Breast epithelium (tissue), 4 donors: Measurements from ENCODE around the gene UGT1A1. TPM values are rescaled to one million over a fixed set of nuclear protein-coding genes. Genes with fewer than 3 reads are reported as not detected.

Source experiments
- DNase-seq, 2 donors: peaks; one replicate each; pipeline ENCODE4 v3.0.0-alpha.2; 2019; ENCODE audit warnings: low spot score in 2 of 2
- H3K27ac ChIP-seq, 2 donors: fragments of 200-600 bp; sonication (generic) in 1 of 2; one replicate each; pipeline ENCODE4 v1.5.1; 2016 to 2019; ENCODE audit warnings: mild to moderate bottlenecking in 1 of 2
- H3K27me3 ChIP-seq, 2 donors: fragments of 200-600 bp; sonication (generic) in 1 of 2; one replicate each; pipeline versions ENCODE4 v1.5.1 to v1.6.0; 2017 to 2019; ENCODE audit warnings: control low read depth in 1 of 2, mild to moderate bottlenecking in 1 of 2
- H3K36me3 ChIP-seq: fragments of 200-600 bp; one replicate; pipeline ENCODE4 v1.5.1; 2019
- H3K4me1 ChIP-seq, 2 donors: fragments of 200-600 bp; sonication (generic); one replicate each; pipeline ENCODE4 v1.5.1; 2016 to 2019; ENCODE audit warnings: control low read depth in 1 of 2
- H3K4me3 ChIP-seq, 3 donors: fragments of 200-600 bp; sonication (generic); 1 replicate in 2 of 3; 2 replicates in 1 of 3; pipeline ENCODE4 v1.5.1; 2016 to 2019; ENCODE audit warnings: mild to moderate bottlenecking in 3 of 3, moderate library complexity in 2 of 3
- H3K9me3 ChIP-seq, 2 donors: fragments of 200-600 bp; sonication (generic) in 1 of 2; one replicate each; pipeline ENCODE4 v1.5.1; 2016 to 2019; ENCODE audit warnings: control low read depth in 1 of 2
- CTCF ChIP-seq, 3 donors: fragments of 450-650 bp; IDR thresholded peaks; one replicate each; pipeline ENCODE4 v1.5.1; 2016 to 2017; ENCODE audit warnings: antibody characterized with exemption in 3 of 3, mild to moderate bottlenecking in 3 of 3, moderate library complexity in 3 of 3
- POLR2A ChIP-seq: fragments of 450-650 bp; IDR thresholded peaks from one replicate; pipeline ENCODE4 v1.6.1; 2016; ENCODE audit warnings: antibody characterized with exemption, mild to moderate bottlenecking, moderate library complexity
- POLR2AphosphoS5 ChIP-seq, 3 donors: sonication (generic); formaldehyde crosslinking; IDR thresholded peaks; one replicate each; pipeline ENCODE4 v1.6.1; 2017; ENCODE audit warnings: antibody characterized with exemption in 3 of 3
- intact Hi-C: fragments of 100-400 bp; cut with DNase I; formaldehyde crosslinking; loops from one replicate; pipeline ENCODE4 v1.15.1; 2023; ENCODE audit warnings: low total_unique reads
- total RNA-seq, 3 donors: library from RNA; depleted of rRNA; stranded (reverse); fragments of >200 nt; gene quantifications; one replicate each; pipeline ENCODE4 v1.1.0, GENCODE V29; 2016

The UGT1A1 gene
- total RNA-seq, 3 donors from 2014 or later, result not detected

GRCh38 chr2:233779722-233780121 is 19.7 kb downstream of the UGT1A1 start:
- no peaks in the 10 kb centered on the region for H3K27me3 ChIP-seq
- H3K4me1 ChIP-seq, result no peaks in the 10 kb centered on the region
- DNase-seq, result no peak
- TF ChIP-seq POLR2AphosphoS5 (IDR thresholded peaks at IDR 0.05), result no peak
- H3K36me3 ChIP-seq, result no peaks in the 10 kb centered on the region
- intact Hi-C loops, result no loop called here
- H3K27ac ChIP-seq, result no peak overlapping the region
- peaks cover 0 to 6% of the 10 kb centered on the region in 2 donors for H3K9me3 ChIP-seq
- H3K4me3 ChIP-seq, result no peak overlapping the region

GRCh38 chr2:233780771-233781170 is 20.7 kb downstream of the UGT1A1 start:
- no peaks in the 10 kb centered on the region for H3K27me3 ChIP-seq
- peaks cover 0 to under 1% of the 10 kb centered on the region in 2 donors for H3K9me3 ChIP-seq
- DNase-seq, result no peak
- H3K36me3 ChIP-seq, result no peaks in the 10 kb centered on the region
- no peaks in the 10 kb centered on the region for H3K4me1 ChIP-seq
- no peak overlapping the region for H3K27ac ChIP-seq
- intact Hi-C loops, result no loop called here
- TF ChIP-seq POLR2A, result no peak
- no peak for TF ChIP-seq CTCF (IDR thresholded peaks at IDR 0.05)
- no peak for TF ChIP-seq POLR2AphosphoS5 (IDR thresholded peaks at IDR 0.05)
- no peak overlapping the region for H3K4me3 ChIP-seq

GRCh38 chr2:233789554-233789953 is 29.5 kb downstream of the UGT1A1 start:
- Histone ChIP-seq H3K4me1 (no peaks in the 10 kb centered on the region), H3K27ac (no peak overlapping the region), H3K27me3 (no peaks in the 10 kb centered on the region), H3K36me3 (no peaks in the 10 kb centered on the region), H3K9me3 (no peaks in the 10 kb centered on the region), H3K4me3 (no peak overlapping the region)
- DNase-seq, result no peak
- intact Hi-C loops, result no loop called here
- TF ChIP-seq POLR2A (no peak), POLR2AphosphoS5 (IDR thresholded peaks at IDR 0.05) (no peak), CTCF (IDR thresholded peaks at IDR 0.05) (no peak)

- Histone ChIP-seq H3K9me3 (no peaks in the 10 kb centered on the region), H3K4me3 (no peak overlapping the region), H3K4me1 (no peaks in the 10 kb centered on the region), H3K36me3 (no peaks in the 10 kb centered on the region), H3K27me3 (no peaks in the 10 kb centered on the region), H3K27ac (no peak overlapping the region)
- TF ChIP-seq CTCF (IDR thresholded peaks at IDR 0.05) (no peak), POLR2A (no peak), POLR2AphosphoS5 (IDR thresholded peaks at IDR 0.05) (no peak)
- no peak for DNase-seq
- intact Hi-C loops, result no loop called here
Measured at GRCh38 chr2:233791151-233791882, 31.2 kb downstream of the UGT1A1 start.

- Histone ChIP-seq H3K36me3 (no peaks in the 10 kb centered on the region), H3K4me3 (no peak overlapping the region), H3K4me1 (no peaks in the 10 kb centered on the region), H3K9me3 (no peaks in the 10 kb centered on the region), H3K27ac (no peak overlapping the region), H3K27me3 (no peaks in the 10 kb centered on the region)
- TF ChIP-seq CTCF (IDR thresholded peaks at IDR 0.05) (no peak), POLR2A (no peak), POLR2AphosphoS5 (IDR thresholded peaks at IDR 0.05) (no peak)
- no peak for DNase-seq
- intact Hi-C loops, result no loop called here
Measured at GRCh38 chr2:233791883-233792329, 31.8 kb downstream of the UGT1A1 start.
